Measurements from ENCODE around the gene INSRR.

INSRR gene

GRCh38 chr1:156821801-156822200, 37.1 kb downstream of the INSRR start:
- no peak for TF ChIP-seq CTCF (IDR thresholded peaks at IDR 0.05; ENCODE audit: borderline replicate concordance, extremely low read depth, low read length, poor library complexity, severe bottlenecking)
- no peak for TF ChIP-seq EZH2 (IDR thresholded peaks at IDR 0.05; ENCODE audit: borderline replicate concordance, low read depth, low read length, severe bottlenecking)

GRCh38 chr1:156816561-156817328, 42.2 kb downstream of the INSRR start, which contains the start of gene SH2D2A:
Gene SH2D2A (minus strand): TSS chr1:156816848. CDS start chr1:156816708, 140 bp downstream.
- DNase-seq = peak; percentile 92
- Histone ChIP-seq H3K27ac (ENCODE audit: low read length) (peak within 1 kb of the TSS; percentile 73), H3K9ac (ENCODE audit: low read depth, low read length) (peak within 1 kb of the TSS; percentile 51), H3K9me3 (ENCODE audit: insufficient read depth, low read length, severe bottlenecking) (no peaks in the 10 kb centered on the region), H3K4me1 (ENCODE audit: insufficient read depth, low read length) (peaks cover 22% of the 10 kb centered on the region), H3K4me3 (ENCODE audit: low read depth in 1 of 2, low read length in 2 of 2) (peak within 1 kb of the TSS; percentile 6 to 56; a peak in 2 of 4 replicates), H3K27me3 (ENCODE audit: insufficient read depth, low read length, poor library complexity) (peaks cover 3% of the 10 kb centered on the region), H2AFZ (ENCODE audit: low read depth, low read length) (peak within 1 kb of the TSS; percentile 88), H4K20me1 (ENCODE audit: insufficient read depth, low read length) (no peaks in the 10 kb centered on the region), H3K36me3 (ENCODE audit: insufficient read depth, low read length) (no peaks in the 10 kb centered on the region), H3K79me2 (ENCODE audit: insufficient read depth, low read length) (no peaks in the 10 kb centered on the region), H3K4me2 (ENCODE audit: insufficient read depth, low read length) (peak within 1 kb of the TSS; percentile 71)
- no peak for TF ChIP-seq CTCF (IDR thresholded peaks at IDR 0.05; ENCODE audit: borderline replicate concordance, extremely low read depth, low read length, poor library complexity, severe bottlenecking)
- no peak for TF ChIP-seq EZH2 (IDR thresholded peaks at IDR 0.05; ENCODE audit: borderline replicate concordance, low read depth, low read length, severe bottlenecking)
- peak; percentile 99 for ATAC-seq (ENCODE audit: insufficient read depth, low read depth)

More at GRCh38 chr1:156821801-156822200, 37.1 kb downstream of the INSRR start:
- Histone ChIP-seq H3K36me3 (ENCODE audit: insufficient read depth, low read length) (no peaks in the 10 kb centered on the region), H3K9ac (ENCODE audit: low read depth, low read length) (no peak overlapping the region), H3K4me2 (ENCODE audit: insufficient read depth, low read length) (no peak overlapping the region), H3K4me1 (ENCODE audit: insufficient read depth, low read length) (peaks cover 6% of the 10 kb centered on the region), H2AFZ (ENCODE audit: low read depth, low read length) (no peak overlapping the region), H4K20me1 (ENCODE audit: insufficient read depth, low read length) (no peaks in the 10 kb centered on the region), H3K9me3 (ENCODE audit: insufficient read depth, low read length, severe bottlenecking) (no peaks in the 10 kb centered on the region), H3K27me3 (ENCODE audit: insufficient read depth, low read length, poor library complexity) (peaks cover 6% of the 10 kb centered on the region), H3K27ac (ENCODE audit: low read length) (no peak overlapping the region), H3K4me3 (ENCODE audit: low read depth in 1 of 2, low read length in 2 of 2) (no peak overlapping the region), H3K79me2 (ENCODE audit: insufficient read depth, low read length) (no peaks in the 10 kb centered on the region)
- DNase-seq (no peak), ATAC-seq (ENCODE audit: insufficient read depth, low read depth) (no peak)

GRCh38 chr1:156815961-156816422, 42.9 kb downstream of the INSRR start:
- Histone ChIP-seq H2AFZ (ENCODE audit: low read depth, low read length) (peak overlapping the region; percentile 88), H3K27me3 (ENCODE audit: insufficient read depth, low read length, poor library complexity) (no peaks in the 10 kb centered on the region), H3K4me3 (ENCODE audit: low read depth in 1 of 2, low read length in 2 of 2) (peak overlapping the region in 1 of 2 experiments; percentile 56; a peak in 2 of 4 replicates), H3K27ac (ENCODE audit: low read length) (peak overlapping the region; percentile 73), H4K20me1 (ENCODE audit: insufficient read depth, low read length) (no peaks in the 10 kb centered on the region), H3K36me3 (ENCODE audit: insufficient read depth, low read length) (no peaks in the 10 kb centered on the region), H3K4me2 (ENCODE audit: insufficient read depth, low read length) (peak overlapping the region; percentile 71), H3K9ac (ENCODE audit: low read depth, low read length) (peak overlapping the region; percentile 51), H3K4me1 (ENCODE audit: insufficient read depth, low read length) (peaks cover 22% of the 10 kb centered on the region), H3K79me2 (ENCODE audit: insufficient read depth, low read length) (no peaks in the 10 kb centered on the region), H3K9me3 (ENCODE audit: insufficient read depth, low read length, severe bottlenecking) (no peaks in the 10 kb centered on the region)
- no peak for ATAC-seq (ENCODE audit: insufficient read depth, low read depth)
- TF ChIP-seq CTCF (IDR thresholded peaks at IDR 0.05; ENCODE audit: borderline replicate concordance, extremely low read depth, low read length, poor library complexity, severe bottlenecking) = no peak
- TF ChIP-seq EZH2 (IDR thresholded peaks at IDR 0.05; ENCODE audit: borderline replicate concordance, low read depth, low read length, severe bottlenecking) = no peak
- no peak for DNase-seq

Measured in DND-41 (cell line).